Stimulated activated CD4-positive, alpha-beta T cell treated with anti-CD3 and anti-CD28 coated beads, Interleukin-2, amount 100 ng/mL, for 24 hours (primary cell): ENCODE results near the gene BRD7.
A peak's percentile ranks its signal among the peaks of the same experiment; 100 is the strongest.

Experiments used
- DNase-seq, 2 donors: peaks; one replicate each; pipeline ENCODE4 v3.0.0-alpha.2; 2020

Gene BRD7

GRCh38 chr16:50270510-50271147 is 98.2 kb downstream of the BRD7 start:
- no peak for DNase-seq

DNA sequence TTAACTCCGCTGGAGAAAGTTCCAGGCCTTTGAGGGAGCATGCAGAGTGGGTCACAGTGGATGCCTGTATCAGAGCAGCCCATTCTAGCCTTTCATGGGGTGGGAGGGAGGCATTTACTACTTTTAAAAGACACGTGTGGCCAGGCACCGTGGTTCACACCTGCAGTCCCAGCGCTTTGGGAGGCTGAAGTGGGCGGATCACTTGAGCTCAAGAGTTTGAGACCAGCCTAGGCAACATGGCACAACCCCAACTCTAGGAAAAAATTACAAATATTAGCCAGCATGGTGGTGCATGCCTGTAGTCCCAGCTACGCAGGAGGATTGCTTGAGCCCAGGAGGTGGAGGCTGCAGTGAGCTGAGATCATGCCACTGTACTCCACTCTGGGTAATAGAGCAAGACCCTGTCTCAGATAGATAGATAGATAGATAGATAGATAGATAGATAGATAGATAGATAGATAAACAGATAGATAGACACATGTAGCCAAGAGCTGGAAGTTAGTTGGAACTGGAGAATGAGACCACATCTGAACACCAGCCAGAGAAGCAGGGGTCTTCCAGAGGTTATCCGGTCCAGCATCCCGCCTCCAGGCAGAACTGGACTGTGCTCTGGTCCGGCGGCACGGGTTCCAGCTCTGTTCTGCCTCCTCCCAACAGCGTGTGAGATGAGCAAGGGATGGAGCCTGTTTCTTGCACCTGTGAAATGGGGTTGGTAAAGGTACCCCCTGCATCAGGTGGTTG is 98.8 kb downstream of the BRD7 start:
- DNase-seq, result no peak

- no peak for DNase-seq
Measured at GRCh38 chr16:50269061-50269705, 99.6 kb downstream of the BRD7 start.

GRCh38 chr16:50268352-50268751 is 100.4 kb downstream of the BRD7 start:
- no peak for DNase-seq

GRCh38 chr16:50267651-50268050 is 101.1 kb downstream of the BRD7 start:
- DNase-seq, result no peak

DNA sequence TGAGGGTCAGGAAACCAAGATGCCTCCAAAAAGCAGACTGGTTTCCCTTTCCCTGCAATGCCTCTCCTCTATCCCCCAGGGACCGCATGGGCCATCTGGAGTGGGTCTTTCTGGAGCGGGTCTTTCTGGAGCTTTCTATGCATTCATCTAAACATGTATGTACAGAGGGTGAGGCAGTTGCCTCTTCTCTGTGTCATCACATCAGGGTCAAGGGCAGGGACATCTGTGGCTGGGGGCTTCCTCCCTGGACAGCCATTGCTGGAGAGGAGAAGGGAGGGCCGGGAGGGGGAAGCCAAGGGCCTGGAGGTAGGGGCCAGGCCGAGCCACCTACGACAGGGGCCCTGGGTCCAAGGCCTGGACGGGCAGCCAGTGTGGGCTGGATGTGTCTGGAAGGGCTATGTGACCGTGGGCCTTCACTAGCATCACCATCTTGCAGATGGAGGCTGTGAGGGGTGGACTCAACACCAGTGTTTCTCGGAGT is 101.6 kb downstream of the BRD7 start:
- no peak for DNase-seq

- peak; percentile 84 to 87 for DNase-seq
Measured at GRCh38 chr16:50266337-50267091, 102.3 kb downstream of the BRD7 start, which contains the start of gene ADCY7. Gene ADCY7 (plus strand): TSS chr16:50266551. CDS start chr16:50288180, 21,629 bp downstream.
